Hepatocyte (in vitro differentiated cells): Measurements from ENCODE around the gene EFHD2. TPM values are rescaled to one million over a fixed set of nuclear protein-coding genes. Genes with fewer than 3 reads are reported as not detected.

ENCODE experiments used
- DNase-seq: peaks from one replicate; pipeline ENCODE4 v3.0.0-alpha.2; 2016; ENCODE audit warnings: low spot score
- H2AFZ ChIP-seq: fragments of 200-600 bp; sonication (generic); 2 replicates; pipeline ENCODE4 v1.6.0; 2016; ENCODE audit warnings: antibody characterized with exemption, mild to moderate bottlenecking
- H3K27ac ChIP-seq: fragments of 200-600 bp; sonication (generic); 2 replicates; pipeline ENCODE4 v1.5.1; 2016; ENCODE audit warnings: mild to moderate bottlenecking
- H3K27me3 ChIP-seq: fragments of 200-600 bp; sonication (generic); 2 replicates; pipeline ENCODE4 v1.6.1; 2016
- H3K36me3 ChIP-seq: fragments of 200-600 bp; sonication (generic); replicated peaks from 2 replicates; pipeline ENCODE4 v1.5.1; 2016; ENCODE audit warnings: low read depth; ENCODE audit not compliant: insufficient read depth
- H3K4me1 ChIP-seq: fragments of 200-600 bp; sonication (generic); 2 replicates; pipeline ENCODE4 v1.5.1; 2016; ENCODE audit warnings: mild to moderate bottlenecking, moderate library complexity; ENCODE audit not compliant: insufficient read depth
- H3K4me2 ChIP-seq: fragments of 200-600 bp; sonication (generic); 2 replicates; pipeline ENCODE4 v1.6.0; 2016
- H3K4me3 ChIP-seq: fragments of 200-600 bp; sonication (generic); 2 replicates; pipeline ENCODE4 v1.5.1; 2016; ENCODE audit warnings: mild to moderate bottlenecking
- H3K79me2 ChIP-seq: fragments of 200-600 bp; sonication (generic); 2 replicates; pipeline ENCODE4 v1.6.0; 2017; ENCODE audit warnings: mild to moderate bottlenecking
- H3K9me2 ChIP-seq: fragments of 200-600 bp; sonication (generic); replicated peaks from 2 replicates; pipeline ENCODE4 v1.6.0; 2017; ENCODE audit warnings: mild to moderate bottlenecking; ENCODE audit not compliant: insufficient read depth
- H3K9me3 ChIP-seq: fragments of 200-600 bp; sonication (generic); 2 replicates; pipeline ENCODE4 v1.5.1; 2016; ENCODE audit warnings: low read depth, mild to moderate bottlenecking
- H4K20me1 ChIP-seq: fragments of 200-600 bp; sonication (generic); 2 replicates; pipeline ENCODE4 v1.6.0; 2016; ENCODE audit warnings: mild to moderate bottlenecking; ENCODE audit not compliant: insufficient read depth, poor library complexity, severe bottlenecking
- EZH2 ChIP-seq: fragments of 200-600 bp; sonication (generic); IDR thresholded peaks from 2 replicates; pipeline ENCODE4 v1.6.1; 2016; ENCODE audit warnings: antibody characterized with exemption, mild to moderate bottlenecking, borderline replicate concordance
- EZH2phosphoT487 ChIP-seq: fragments of 200-600 bp; sonication (generic); IDR thresholded peaks from one replicate; pipeline ENCODE4 v1.6.1; 2018; ENCODE audit warnings: antibody characterized with exemption, mild to moderate bottlenecking, low read depth, moderate library complexity; ENCODE audit not compliant: unreplicated experiment, severe bottlenecking
- WGBS: methylation state at CpG from one replicate; pipeline ENCODE4 v1.1.6; 2016; ENCODE audit warnings: low lambda C conversion rate; ENCODE audit errors: missing lambda C conversion rate; 5-methylcytosine and 5-hydroxymethylcytosine counted together
- polyA plus RNA-seq: library from polyadenylated mRNA; unstranded; fragments of >200 nt; fragmentation: Nextera tagmentation; extraction: Ambion mirVana; gene quantifications from 2 replicates; pipeline ENCODE4 v1.2.1, GENCODE V29; 2016
- total RNA-seq: library from RNA; depleted of rRNA; stranded (reverse); fragments of >200 nt; gene quantifications from 2 replicates; pipeline ENCODE4 v1.2.3, GENCODE V29; 2014
- TF ChIP-seq, protein P1 (sequence below): fragments of 200-600 bp; sonication (generic); IDR thresholded peaks from 2 replicates; pipeline ENCODE4 v1.5.1; 2016; ENCODE audit warnings: antibody characterized with exemption, mild to moderate bottlenecking; ENCODE audit not compliant: poor library complexity

Gene EFHD2, protein sequence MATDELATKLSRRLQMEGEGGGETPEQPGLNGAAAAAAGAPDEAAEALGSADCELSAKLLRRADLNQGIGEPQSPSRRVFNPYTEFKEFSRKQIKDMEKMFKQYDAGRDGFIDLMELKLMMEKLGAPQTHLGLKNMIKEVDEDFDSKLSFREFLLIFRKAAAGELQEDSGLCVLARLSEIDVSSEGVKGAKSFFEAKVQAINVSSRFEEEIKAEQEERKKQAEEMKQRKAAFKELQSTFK
- total RNA-seq (34.0 and 34.4 TPM in 2 replicates), polyA plus RNA-seq (63.7 and 67.5 TPM in 2 replicates)

DNA sequence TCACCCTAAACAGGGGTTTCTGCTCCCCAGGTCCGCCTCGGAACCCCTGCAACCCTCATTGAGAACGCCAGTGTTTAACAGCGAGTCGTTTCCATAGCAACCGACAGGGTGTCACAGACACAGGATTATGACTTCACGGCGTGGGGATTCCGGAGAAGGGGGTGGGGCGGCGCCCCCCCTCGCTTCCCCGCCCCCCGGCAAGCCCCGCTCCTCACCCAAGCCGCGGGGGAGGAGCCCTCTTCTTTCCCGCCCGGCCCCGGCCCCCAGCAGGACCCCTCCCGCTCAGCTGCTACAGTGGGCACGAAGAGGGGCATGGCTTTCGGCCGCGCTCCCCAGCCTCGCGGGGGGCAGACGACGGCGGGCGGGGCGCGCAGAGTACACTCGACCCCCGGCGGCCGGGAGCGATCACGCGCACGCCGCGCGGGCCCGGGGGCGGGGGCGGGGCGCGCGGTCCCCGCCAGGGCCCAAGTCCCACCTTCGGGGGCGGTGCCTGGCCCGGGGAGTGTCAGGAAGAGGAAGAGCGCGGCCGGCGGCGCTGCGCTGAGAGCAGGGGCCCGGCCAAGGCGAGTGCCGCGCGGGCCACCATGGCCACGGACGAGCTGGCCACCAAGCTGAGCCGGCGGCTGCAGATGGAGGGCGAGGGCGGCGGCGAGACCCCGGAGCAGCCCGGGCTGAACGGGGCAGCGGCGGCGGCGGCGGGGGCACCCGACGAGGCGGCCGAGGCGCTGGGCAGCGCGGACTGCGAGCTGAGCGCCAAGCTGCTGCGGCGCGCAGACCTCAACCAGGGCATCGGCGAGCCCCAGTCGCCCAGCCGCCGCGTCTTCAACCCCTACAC lies at the start of gene EFHD2:
Gene EFHD2, plus strand, starts transcription at position 501 of the 835 bp plus-strand sequence. Its CDS starts 84 bp downstream, at position 585.
- Histone ChIP-seq H3K9me2 (no peaks in the 10 kb centered on the region), H3K9me3 (no peaks in the 10 kb centered on the region), H3K27ac (peak within 1 kb of the TSS; percentile 56), H3K27me3 (no peaks in the 10 kb centered on the region), H4K20me1 (peaks cover 6% of the 10 kb centered on the region), H3K36me3 (no peaks in the 10 kb centered on the region), H3K4me2 (peak within 1 kb of the TSS; percentile 100), H3K4me1 (peaks cover 7% of the 10 kb centered on the region), H2AFZ (peak within 1 kb of the TSS; percentile 65), H3K4me3 (peak within 1 kb of the TSS; percentile 88), H3K79me2 (peaks cover 29% of the 10 kb centered on the region)
- DNase-seq = peak; percentile 94
- TF ChIP-seq EZH2 = no peak
- TF ChIP-seq, protein P1, sequence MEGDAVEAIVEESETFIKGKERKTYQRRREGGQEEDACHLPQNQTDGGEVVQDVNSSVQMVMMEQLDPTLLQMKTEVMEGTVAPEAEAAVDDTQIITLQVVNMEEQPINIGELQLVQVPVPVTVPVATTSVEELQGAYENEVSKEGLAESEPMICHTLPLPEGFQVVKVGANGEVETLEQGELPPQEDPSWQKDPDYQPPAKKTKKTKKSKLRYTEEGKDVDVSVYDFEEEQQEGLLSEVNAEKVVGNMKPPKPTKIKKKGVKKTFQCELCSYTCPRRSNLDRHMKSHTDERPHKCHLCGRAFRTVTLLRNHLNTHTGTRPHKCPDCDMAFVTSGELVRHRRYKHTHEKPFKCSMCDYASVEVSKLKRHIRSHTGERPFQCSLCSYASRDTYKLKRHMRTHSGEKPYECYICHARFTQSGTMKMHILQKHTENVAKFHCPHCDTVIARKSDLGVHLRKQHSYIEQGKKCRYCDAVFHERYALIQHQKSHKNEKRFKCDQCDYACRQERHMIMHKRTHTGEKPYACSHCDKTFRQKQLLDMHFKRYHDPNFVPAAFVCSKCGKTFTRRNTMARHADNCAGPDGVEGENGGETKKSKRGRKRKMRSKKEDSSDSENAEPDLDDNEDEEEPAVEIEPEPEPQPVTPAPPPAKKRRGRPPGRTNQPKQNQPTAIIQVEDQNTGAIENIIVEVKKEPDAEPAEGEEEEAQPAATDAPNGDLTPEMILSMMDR = no peak
- TF ChIP-seq EZH2phosphoT487 = no peak
- under 1% methylated on average over 55 of the region's 99 CpGs for WGBS

DNA sequence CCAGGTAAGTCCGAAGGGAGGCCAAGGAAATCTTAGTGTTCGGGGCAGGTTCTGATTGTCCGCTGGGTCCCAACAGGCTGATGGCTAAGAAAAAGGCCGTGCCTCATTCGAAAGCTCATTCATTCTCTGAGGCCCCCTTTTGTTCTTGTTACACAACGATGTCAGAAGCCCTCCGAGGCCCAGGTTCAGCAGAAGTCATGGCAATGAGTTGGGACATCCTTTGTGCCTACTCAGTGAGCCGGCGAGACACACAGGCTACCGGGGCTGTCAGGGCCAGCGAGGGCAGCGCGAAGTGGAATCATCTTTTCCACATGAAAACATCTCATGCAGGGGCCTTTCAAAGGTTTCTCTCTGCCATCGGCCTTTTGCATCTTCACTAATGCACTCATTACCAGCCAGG lies 49.0 kb upstream of the EFHD2 start:
- DNase-seq = no peak
- Histone ChIP-seq H4K20me1 (no peaks in the 10 kb centered on the region), H3K27me3 (no peaks in the 10 kb centered on the region), H3K4me3 (no peak overlapping the region), H3K4me1 (no peaks in the 10 kb centered on the region), H3K27ac (no peak overlapping the region), H3K79me2 (no peaks in the 10 kb centered on the region), H3K9me2 (no peaks in the 10 kb centered on the region), H2AFZ (no peak overlapping the region), H3K36me3 (no peaks in the 10 kb centered on the region), H3K4me2 (no peak overlapping the region), H3K9me3 (no peaks in the 10 kb centered on the region)
- TF ChIP-seq EZH2phosphoT487 (no peak), EZH2 (no peak)
- TF ChIP-seq, protein P1 = no peak
- WGBS = 82% methylated on average over 14 of the region's 14 CpGs

DNA sequence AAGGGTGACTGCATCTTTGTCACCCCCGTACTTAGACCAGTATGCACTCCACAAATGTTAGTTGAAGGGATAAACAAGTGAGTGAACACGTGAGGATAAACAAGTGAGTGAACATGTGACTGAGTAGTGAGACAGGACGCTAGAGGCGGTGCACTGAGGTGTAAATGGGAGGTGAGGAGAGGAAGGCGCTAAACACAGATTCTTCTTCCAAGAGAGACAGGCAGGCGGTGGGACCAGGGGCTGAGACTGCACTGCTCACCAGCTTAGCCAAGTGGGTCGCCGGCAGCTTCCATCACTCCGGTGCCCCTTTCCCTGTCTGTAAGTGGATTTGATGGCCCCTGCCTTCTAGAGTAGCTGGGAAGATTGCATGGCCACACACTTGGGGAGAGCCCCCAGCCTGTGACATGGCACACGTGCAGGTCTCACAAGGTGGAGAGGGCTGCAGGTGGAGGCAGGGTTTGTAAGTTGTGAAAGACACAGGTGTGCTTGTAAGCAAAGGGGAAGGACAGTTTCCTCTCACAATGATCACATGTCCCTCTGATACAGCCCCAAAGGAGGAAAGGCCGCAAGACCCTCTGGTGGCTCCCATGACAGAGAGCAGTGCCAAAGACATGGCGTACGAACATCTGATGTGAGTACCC lies 47.5 kb upstream of the EFHD2 start:
- Histone ChIP-seq H3K4me1 (no peaks in the 10 kb centered on the region), H3K9me2 (no peaks in the 10 kb centered on the region), H3K27ac (no peak overlapping the region), H3K79me2 (no peaks in the 10 kb centered on the region), H4K20me1 (no peaks in the 10 kb centered on the region), H3K4me2 (no peak overlapping the region), H3K4me3 (no peak overlapping the region), H3K27me3 (no peaks in the 10 kb centered on the region), H3K9me3 (no peaks in the 10 kb centered on the region), H3K36me3 (no peaks in the 10 kb centered on the region), H2AFZ (no peak overlapping the region)
- DNase-seq = no peak
- TF ChIP-seq EZH2 (no peak), EZH2phosphoT487 (no peak)
- TF ChIP-seq, protein P1 = no peak
- 94% methylated on average over 13 of the region's 13 CpGs for WGBS
